Middle frontal gyrus (tissue), 1 donor: Measurements from ENCODE around the gene DMAC1.

Source experiments
- DNase-seq: peaks from one replicate; pipeline ENCODE4 v3.0.0-alpha.2; 2015; ENCODE audit warnings: low spot score; ENCODE audit errors: extremely low spot score

DMAC1 gene, protein sequence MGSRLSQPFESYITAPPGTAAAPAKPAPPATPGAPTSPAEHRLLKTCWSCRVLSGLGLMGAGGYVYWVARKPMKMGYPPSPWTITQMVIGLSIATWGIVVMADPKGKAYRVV

DNA sequence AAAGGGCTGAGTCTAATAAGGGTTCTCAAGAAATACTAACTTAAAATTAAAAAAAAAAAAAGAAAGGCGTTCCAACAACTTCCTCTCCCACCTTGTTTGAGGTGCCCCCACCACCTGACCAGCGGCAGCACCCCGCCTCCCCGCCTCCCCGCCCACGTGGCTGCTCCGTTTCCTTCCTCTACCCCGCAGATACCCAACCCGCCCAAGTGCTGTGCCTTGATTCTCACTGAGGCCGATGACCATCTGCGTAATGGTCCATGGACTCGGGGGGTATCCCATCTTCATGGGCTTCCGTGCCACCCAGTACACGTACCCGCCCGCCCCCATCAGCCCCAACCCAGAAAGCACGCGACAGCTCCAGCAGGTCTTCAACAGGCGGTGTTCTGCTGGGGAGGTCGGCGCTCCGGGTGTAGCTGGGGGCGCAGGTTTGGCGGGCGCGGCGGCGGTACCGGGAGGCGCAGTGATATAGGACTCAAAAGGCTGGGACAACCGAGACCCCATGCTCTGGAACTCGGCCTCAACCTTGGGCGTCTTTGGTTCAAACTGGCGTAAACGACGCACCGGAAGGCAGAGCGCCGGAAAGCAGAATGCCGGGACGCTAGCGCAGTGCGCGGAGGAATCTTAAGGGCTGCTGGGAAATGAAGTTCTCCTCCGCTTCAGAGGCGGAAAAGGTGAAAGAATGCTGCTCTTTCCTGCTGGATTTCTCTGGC is at the start of gene DMAC1:
DMAC1 (minus strand) TSS at position 545 of the 710 bp plus-strand sequence; CDS start at position 501, 44 bp downstream.
- DNase-seq = peak; percentile 85

DNA sequence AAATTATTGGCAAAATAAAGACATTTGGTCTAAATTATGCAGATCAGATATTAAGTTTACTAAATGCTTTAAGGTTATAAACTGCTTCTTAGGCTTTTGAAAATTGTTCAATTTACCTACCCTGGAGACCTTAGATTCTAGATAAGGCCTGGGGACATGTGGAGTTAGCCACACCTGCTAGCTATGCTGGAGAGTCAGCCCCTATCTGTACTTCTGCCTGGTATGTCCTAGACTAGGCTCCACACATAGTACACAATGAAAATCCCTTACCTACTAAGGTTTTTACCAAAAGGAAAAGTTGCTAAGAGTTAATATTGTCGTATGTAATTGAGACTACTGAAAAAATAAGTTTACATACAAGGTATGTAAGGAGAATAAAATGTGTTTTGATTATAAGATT is 49.8 kb upstream of the DMAC1 start:
- no peak for DNase-seq

DNA sequence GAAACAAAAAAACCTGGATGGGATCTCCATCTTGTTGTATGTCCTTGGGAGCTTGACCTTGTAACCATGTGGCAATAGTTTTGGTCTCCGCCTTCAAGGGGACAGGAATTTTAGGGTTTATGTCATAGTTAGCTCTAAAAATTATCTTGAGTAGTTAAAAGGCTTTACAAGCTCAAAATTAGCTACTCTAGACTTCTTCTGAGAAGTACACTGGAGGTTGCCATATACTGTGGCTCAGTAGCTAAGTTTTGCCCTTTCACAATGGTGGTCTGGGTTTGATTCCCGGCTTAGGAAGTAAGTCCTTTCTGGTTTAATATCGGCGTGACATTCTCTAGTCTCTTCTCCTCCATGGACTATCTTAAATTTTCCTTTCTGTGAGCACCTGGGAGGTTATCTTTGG is 48.9 kb upstream of the DMAC1 start:
- no peak for DNase-seq

DNA sequence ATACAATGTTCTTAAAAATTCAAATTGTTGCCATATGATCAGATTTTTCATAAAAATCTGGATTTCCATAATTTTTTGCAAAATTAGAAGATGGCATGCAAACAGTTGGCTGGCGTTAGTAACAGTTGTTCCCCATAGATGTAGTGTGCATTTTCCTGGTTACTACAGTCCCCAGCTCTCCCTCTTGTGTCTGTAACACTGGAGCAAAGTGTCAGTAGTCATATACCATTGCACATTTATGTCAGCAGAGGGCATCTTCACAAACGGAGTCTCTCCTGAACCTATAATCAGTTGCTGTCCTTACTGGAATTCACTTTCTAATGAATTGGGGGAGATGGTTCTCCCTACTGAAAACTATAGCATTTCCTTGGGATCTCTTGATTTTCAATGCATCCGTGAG is 44.7 kb upstream of the DMAC1 start:
- no peak for DNase-seq

DNA sequence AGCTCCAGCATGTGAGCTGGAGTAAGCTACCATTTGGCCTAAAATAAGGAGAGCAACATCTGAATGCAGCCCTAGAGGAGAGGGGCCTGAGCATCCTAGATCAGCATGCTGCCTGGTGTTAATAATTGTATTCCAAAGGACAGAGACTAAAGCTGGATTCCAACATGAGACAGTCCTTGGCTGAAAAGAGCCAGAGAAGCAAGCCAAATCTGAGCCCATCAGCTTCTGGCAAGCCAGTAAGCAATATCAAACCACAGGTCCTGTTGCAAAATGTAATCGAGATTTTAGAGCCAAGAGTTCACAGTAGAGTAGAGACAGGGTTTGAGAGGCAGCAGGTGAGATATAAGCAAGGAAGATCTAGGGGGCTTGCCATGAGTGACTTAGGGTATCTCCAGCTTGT is 42.3 kb upstream of the DMAC1 start:
- no peak for DNase-seq

DNA sequence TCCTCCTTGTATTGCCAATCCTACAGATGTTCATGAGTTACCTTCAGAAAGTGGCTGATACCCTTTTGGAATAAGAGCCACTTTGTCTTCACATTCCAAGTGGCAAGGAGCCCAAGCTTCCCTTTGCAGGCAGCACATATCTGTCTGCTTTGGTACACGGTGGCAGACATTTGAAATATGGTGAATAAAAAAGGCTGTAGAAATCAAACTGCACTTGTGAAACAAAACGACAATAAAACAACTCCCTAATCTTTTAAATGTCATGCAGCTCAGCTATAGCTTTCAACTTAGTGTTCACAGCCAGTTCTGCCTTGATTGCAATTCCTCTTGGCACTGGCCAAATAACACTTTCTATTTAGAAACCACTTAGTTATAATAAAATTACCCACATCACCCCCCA is 35.0 kb upstream of the DMAC1 start:
- DNase-seq = no peak

DNA sequence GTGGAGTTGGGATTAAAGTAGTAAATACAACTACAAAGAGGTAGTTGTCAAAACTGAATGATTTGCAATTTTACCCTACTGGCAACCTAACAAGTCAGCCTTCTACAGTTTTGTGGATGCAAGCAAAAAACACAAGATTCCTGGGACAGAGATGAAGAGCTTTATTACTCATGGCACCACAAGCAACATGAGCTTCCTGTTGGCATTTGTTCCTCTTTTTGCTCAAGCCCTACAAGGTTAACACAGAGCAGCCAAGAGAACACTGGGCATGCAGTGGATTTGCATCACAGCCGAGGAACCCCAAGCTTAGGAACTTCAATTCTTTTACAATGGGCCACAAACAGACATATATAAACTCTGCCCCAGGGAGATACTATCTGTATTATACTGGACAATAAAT is 28.8 kb upstream of the DMAC1 start:
- DNase-seq = no peak

DNA sequence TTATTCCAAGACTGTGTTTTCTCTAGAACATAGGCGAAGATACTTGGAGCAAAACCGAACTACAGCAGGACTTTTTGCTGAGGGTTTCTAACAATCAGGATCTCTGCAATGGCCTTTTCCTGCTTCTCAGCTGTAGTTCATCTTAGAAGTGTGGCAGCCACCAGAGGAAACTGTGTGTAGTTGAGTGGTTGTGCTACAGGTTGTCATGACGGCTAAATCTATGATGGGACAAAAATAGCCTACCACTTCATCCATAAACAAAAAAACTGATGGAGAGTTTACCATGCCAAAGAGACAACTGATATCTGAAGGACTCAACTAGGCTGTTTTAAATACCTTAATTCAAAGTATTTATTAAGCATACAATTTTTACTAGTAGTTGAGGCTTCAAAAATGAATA is 28.2 kb upstream of the DMAC1 start:
- no peak for DNase-seq

DNA sequence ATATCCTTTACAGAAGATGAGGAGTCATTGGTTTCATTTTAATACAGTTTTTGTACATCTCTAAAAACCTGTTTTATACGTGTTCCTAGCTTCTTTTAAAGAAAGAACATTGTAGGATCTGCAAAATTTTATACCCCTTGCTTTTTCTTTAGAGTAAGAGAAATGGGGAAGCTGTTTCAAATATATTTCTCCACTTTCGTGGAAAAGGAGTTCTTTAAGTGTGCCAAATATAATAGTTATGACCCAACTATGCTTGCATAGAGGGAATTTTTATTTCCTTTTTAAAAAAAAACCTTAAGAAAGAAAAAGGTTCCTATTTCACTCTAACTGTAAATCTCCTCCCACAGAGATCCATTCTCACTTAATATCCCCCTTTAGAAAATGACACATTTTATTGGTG is 27.5 kb upstream of the DMAC1 start:
- DNase-seq = no peak

DNA sequence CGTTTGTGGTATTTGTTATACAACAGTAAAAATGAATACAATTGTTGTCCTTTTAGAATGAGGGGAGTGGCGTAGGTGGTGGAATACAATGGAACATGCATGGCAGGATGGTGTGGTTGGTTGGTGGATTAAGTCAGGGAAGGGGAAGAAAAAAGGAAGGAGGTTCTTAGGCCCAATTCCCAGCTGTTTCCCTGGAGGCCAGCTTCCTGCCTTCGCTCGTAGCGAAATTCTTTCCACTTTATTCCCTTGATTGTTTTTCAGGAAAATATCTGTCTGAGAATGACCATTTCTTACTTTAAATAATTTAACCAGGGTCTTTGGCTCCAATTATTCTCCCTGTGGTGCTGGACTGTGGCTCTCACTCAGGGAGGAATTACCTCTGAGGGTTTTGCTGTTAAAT is 24.1 kb upstream of the DMAC1 start:
- no peak for DNase-seq

DNA sequence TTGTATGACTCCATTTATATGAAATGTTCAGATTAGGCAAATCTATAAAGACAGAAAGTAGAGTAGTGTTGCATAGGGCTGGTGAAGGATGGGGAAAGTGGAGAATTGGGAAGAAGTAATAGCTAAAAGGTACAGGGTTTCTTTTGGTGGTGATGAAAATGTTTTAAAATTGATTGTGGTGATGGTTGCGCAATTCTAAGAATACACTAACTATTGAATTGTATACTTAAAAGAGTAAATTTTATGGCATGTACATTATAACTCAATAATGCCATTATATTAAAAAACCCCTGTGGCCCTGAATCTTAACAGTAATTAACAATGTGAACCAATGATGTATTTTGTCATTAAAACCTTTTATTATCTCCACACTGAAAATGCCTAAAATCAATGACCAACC is 20.4 kb upstream of the DMAC1 start:
- DNase-seq = no peak

DNA sequence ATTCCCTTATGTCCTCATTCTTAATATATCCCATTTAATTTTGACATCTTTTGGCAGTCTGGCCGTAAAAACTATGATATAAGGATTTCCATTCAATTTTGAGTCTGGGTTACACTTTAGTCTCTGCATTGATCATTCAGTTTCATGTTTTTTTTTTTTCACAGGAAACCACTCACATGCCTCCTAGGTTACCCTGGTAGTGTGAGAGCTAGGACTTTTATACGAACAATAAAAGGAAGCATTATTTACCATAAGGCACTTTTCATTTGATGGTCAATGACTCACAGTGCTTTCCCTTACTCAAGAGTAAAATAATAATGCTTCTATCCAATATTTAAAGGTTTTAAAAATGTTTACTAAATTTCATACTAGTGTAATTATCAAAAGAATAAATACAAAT is 16.4 kb upstream of the DMAC1 start:
- DNase-seq = no peak

DNA sequence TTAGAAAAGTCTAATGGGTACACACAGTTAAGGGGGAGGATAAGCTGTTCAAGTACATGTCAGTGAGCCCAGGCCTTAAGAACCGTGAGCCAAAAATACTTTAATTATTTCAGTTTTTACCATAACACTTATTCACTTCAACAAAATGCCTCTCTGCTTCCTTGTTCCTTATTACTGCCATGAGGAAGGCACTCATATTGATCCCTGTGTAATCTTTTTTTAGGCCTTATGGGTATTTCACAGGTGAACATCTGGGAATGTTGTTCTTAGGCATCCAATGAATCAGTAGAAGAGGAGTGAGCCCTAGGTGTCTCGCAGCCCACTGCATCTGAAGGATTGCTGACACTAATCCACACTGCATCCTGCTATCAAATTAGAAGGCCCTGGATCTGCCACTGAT is 13.5 kb upstream of the DMAC1 start:
- no peak for DNase-seq

DNA sequence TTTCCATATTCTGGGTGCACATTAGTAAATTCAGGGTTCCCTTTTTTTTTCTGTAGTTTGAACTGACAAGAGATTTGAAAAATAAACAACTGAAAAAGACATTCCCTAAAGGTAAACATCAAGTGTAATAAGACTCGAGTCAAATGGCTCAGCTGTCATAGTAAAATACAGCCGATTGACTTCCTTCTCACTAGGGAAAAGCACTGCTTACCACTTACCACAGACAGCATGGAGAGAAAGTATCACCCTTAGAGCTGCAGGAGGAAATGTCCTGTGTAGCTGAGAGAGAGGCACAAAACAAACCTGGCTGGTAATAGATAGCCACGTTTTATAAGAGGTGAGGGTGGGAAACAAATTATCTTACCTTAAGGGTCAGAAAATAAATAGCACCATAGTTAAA is 12.1 kb upstream of the DMAC1 start:
- DNase-seq = no peak

DNA sequence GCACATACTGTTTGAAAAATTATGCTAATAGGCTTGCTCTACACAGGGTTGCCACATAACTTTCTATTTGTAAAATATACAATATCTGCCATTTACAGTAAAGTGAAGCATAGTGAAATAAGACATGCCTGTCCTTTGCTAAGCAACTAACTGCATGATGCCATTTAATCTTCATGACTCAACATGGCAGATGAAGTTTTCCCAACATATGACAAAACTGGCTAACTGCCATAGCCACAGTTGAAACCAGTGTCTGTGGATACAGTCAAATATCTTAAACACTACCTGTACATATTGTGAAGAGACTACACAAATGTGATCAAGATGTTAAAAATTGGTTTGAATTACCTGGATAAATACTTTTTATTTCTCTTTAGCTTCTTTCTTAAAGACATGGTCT is 3.1 kb upstream of the DMAC1 start:
- DNase-seq = no peak

DNA sequence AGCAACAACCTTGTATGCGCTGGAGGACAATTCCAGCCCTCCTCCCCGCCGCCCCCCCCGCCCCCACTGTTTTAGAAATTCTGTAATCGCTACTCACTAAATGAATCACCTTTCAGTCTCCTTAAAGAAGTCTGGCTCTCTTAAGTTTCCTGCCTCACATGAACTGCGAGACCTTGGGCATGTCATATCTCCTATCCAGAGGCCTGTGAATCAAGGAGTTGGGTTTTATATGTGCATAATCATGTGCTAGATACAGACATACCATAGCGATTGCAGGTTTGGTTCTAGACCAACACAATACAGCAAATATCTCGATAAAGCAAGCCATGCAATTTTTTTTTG is 337 bp upstream of the DMAC1 start:
- DNase-seq = no peak

DNA sequence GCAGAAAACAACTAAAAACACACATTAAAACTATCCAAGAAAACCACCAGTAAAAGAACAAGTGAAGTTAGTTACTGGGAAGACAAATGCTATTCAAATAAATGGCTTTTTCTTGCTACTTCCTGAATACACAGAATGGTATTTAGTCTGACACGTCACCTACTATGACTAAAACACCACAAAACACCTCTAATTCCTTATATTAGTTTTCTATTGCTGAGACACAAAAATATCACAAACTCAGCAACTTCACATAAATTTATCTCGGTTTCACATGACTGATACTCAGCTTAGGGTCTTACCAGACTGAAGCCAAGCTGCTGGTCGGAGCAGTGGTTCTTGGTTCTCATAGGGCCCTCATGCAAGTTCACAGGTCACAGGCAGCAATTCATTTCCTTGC is 5.4 kb downstream of the DMAC1 start:
- no peak for DNase-seq

DNA sequence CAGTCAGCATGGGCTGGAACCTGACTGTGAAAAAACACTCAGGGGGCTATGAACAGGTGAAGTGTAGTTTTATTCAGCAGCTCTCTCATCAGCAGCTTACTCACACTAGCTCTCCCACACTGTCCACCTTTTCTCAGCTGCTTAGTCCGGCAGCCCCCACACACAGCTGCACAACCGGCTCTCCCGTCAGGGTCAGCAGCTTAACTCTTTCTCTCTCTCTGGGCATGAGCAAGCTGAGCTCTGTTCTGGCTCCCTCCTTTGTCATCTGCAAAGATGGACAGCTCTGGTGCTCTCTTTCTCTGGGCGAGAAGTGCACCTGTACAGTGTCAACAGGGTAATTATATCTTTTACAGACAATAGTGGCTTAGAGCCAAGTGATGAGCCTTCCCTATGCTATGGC is 8.2 kb downstream of the DMAC1 start:
- no peak for DNase-seq

DNA sequence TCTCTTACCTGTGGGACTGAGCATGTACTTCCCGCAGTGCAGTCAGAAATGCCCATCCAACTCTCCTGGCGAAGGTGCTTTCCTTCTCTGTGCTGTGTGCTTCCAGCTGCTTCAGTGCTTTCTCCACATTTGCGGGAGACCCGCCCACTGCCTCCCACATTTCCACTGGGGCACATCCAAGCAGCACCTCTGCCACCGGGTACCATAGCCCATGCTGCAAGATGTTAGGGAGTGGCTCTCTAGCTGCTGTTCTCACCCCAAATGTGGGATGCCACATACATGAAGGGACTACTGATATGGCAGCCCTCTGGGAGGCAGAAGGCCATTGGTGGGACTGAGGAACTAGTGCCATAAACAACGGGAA is 8.8 kb downstream of the DMAC1 start:
- no peak for DNase-seq

DNA sequence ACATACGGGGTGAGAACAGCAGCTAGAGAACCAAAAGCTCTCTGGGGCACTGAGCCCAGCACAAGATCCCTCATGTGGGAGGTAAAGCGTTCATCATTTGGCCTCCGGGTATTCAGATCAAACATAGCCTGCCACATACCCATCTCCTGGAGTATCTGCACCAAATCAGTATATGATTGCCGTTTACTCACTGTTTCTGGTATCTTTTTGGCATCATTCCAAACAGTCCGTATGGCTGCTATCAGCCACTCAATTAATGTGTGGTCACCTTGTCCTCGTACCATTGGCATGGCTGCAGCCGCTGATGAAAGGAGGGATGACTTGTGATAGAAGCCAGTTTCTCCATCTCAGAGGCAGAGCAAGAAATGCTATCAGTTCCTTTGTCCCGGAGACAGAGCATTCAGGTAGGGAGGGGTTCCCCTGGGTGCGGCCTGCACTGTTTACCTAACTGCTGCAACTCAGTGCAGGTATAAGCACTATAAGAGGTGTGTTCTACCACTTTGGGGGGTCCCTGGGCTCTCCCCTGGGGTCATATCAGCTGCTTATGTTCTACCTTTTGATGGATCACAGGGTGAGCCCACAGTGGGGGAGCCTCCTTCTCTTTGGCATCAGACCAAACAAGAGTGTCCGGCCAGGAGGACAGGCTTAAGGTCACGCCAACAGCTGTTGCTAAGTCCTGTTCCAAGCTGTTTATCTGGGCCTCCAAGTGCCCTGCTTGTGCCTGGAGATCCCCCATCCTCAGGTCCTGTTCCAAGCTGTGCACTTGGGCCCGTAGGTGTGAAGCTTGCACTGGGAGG is 9.4 kb downstream of the DMAC1 start:
- no peak for DNase-seq

DNA sequence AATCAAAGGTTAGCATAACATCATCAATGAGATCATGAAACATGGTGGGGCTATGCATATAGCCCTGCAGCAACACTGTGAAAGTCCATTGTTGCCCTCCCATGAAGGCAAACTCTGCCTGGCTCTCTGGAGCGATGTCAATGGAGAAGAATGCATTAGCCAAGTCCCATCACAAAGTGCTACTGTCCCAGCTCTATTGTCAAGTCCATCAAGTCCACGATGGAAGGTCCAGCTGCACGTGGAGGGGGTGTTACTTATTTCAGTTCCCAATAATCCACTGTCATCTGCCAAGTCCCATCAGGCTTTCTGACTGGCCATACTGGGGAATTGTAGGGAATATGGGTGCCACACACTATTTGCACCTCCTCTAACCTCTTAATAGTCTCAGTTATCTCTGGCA is 10.8 kb downstream of the DMAC1 start:
- DNase-seq = no peak

DNA sequence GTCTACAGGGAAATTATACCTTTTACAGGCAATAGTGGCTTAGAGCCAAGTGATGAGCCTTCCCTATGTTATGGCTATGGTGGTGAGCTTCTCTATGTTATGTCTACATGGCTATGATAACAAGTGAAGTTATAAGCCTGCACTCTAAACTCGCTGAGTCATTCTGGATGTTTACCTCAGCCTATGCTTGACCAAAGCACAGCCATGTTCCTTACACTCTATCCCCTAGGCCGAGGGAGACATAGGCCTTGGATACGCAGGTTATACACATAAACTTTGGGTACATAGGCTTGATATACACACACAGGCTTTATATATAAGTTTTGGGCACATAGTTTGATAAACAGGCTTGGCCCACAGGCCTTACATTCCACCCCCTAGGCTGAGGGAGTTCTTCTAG is 13.8 kb downstream of the DMAC1 start:
- no peak for DNase-seq

DNA sequence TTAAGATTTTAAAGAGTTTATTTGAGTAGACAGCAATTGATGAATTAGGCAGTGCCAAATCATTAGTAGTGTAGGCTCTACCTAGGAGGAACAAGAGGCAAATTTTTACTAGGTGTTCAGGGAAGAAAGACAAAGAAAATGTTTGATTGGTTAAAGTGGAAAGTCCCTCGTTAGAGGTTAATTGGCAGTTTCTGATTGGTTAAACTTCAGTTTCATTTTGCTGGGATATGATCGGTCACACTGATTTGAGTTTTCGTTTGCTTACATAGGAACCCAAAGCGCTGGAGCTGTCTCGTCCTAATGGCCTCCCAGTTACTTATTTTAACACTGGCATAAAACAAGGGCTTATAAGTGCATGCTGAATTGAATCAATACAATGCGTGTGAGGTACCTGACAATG is 15.1 kb downstream of the DMAC1 start:
- DNase-seq = no peak
